Lung microvascular endothelial cell (primary cell): ENCODE data around the gene AMBP. TPM values are rescaled to one million over a fixed set of nuclear protein-coding genes. Genes with fewer than 3 reads are reported as not detected.
"Not testable (repeated sequence)": the region's sequence is repeated elsewhere in the genome, so short reads cannot be mapped to it uniquely, and the experiment has no call there.

Experiments
- DNase-seq, 2 donors: peaks; one replicate each; pipeline versions ENCODE4 v3.0.0 to v3.0.0-alpha.2; 2010; ENCODE audit warnings: low read depth in 2 of 2
- total RNA-seq: library from RNA; depleted of rRNA; stranded (reverse); fragments of >200 nt; gene quantifications from 2 replicates; pipeline ENCODE4 v1.2.1, GENCODE V29; 2014

AMBP gene
- total RNA-seq, 1 donor from 2014 or later = not detected

DNA sequence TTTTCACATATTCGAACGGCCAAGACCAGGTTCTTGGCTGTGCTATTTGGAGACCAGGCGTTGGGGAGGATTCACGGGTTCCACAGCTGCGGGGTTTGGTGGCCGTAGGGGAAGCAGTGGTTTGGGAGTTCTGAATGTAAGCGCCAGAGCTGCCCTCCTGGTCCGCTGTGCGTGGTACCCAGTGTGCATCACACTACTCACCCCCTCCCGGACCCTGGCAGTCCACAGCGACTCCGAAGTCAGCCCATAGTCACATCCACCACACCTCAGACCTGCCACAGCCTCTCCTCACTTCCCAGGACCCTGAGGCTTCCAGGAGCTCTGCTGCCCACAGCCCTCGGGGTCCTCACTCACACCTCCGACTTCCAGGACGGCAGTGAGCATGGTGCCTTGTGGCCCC lies 26.8 kb downstream of the AMBP start:
- DNase-seq = no peak

DNA sequence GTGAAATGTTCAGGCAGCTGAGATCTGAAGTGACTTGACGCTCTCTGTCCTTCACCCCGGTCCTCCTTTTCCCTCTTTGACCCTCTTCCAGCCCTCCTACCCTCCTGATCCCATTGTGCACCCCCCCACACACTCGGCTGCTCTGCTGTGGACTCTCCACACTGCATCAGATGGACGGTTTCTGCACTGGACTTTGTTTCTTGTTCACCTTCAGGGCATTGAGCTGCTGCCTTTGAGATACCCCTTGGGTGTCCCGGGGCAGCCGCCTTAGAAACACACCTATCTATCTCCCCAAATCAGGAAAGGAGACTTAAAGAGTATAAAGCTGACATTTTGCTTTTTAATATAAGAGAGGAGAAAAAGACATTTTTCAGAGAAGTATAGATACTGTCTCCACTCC lies 27.5 kb downstream of the AMBP start:
- no peak for DNase-seq

DNA sequence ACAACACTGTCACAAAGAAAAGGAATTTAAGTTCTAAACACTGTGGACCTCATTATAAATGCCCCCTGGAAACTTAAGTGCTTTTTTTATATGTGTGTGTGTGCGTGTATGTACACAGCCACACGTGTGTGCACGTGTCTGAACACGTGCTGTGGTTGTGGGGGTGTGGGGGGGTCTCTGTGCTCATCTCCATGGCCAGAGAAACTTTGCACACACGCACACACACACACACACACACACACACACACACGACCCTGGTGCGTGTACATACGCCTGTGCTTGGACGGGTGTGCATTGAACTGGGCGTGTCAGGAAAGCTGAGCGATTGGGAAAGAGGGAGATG lies 27.9 kb downstream of the AMBP start:
- no peak for DNase-seq

DNA sequence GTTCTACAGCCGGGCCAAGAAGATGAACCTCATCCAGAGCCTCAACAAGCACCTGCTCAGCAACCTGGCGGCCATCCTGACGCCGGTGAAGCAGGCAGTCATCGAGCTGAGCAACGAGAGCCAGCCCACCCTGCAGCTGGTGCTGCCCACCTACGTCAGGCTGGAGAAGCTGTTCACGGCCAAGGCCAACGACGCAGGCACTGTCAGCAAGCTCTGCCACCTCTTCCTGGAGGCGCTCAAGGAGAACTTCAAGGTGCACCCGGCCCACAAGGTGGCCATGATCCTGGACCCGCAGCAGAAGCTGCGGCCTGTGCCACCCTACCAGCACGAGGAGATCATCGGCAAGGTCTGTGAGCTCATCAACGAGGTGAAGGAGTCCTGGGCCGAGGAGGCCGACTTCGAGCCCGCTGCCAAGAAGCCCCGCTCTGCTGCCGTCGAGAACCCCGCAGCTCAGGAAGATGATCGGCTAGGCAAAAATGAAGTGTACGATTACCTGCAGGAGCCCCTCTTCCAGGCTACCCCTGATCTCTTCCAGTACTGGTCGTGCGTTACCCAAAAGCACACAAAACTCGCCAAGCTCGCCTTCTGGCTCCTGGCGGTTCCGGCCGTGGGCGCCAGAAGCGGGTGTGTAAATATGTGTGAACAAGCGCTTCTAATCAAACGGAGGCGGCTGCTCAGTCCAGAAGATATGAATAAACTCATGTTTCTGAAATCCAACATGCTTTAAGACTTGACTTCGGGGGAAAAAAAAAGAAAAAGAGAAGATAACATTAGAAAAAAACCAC lies 28.5 kb downstream of the AMBP start:
- no peak for DNase-seq

DNA sequence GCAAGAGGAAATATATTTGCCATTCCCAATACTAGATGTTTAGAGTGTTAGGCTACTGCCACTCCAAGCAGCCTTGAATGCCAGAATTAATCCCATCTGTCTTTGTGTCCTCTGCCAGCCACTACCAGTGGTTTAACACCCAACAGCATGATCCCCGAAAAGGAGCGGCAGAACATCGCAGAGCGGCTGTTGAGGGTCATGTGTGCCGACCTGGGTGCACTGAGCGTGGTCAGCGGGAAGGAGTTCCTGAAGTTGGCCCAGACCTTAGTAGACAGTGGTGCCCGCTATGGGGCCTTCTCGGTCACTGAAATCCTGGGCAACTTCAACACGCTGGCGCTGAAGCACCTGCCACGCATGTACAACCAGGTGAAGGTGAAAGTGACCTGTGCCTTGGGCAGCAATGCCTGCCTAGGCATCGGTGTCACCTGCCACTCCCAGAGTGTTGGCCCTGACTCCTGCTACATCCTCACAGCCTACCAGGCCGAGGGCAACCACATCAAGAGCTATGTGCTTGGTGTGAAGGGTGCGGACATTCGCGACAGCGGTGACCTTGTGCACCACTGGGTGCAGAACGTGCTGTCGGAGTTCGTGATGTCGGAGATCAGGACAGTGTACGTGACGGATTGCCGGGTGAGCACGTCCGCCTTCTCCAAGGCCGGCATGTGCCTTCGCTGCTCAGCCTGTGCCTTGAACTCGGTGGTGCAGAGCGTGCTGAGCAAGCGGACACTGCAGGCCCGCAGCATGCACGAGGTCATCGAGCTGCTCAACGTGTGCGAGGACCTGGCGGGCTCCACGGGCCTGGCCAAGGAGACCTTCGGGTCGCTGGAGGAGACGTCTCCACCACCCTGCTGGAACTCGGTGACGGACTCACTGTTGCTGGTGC lies 29.3 kb downstream of the AMBP start:
- DNase-seq = no peak

DNA sequence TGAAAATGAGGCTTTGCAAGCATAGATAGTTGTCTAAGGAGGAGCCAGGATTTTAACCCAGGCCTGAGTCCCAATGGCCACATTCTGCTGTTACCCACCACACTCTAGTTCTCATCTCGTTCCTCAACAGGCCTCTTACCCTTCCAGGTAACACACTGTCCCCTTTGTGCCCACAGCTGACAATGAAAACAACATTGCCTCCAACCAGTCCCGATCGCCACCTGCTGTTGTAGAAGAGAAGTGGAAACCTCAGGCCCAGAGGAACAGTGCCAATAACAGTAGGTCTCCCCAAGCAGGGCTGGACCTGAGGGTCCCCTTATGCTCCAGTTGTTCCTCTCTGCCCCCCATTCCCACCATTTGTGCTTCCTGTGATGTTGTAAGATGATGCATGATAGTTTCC lies 30.4 kb downstream of the AMBP start:
- DNase-seq = peak; percentile 9 to 54

DNA sequence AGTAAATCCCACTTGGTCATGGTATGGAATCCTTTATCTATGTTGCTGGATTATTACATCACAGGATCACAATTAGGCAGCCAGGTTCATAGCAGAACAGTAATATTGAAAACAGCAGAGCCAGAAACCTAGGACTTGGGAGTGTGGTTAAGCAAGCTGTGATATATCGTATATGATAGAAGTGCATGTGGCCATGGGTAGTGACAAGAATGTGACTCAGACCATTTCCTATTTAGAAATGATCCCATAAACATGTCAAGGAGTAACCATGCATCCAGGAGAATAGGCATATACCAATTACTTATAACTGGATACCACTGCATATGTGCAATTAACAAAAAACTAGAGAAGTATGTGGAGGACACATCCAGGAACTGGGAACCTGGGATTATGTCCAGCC lies 31.2 kb downstream of the AMBP start:
- DNase-seq = peak in 1 of 2 donors; percentile 14

DNA sequence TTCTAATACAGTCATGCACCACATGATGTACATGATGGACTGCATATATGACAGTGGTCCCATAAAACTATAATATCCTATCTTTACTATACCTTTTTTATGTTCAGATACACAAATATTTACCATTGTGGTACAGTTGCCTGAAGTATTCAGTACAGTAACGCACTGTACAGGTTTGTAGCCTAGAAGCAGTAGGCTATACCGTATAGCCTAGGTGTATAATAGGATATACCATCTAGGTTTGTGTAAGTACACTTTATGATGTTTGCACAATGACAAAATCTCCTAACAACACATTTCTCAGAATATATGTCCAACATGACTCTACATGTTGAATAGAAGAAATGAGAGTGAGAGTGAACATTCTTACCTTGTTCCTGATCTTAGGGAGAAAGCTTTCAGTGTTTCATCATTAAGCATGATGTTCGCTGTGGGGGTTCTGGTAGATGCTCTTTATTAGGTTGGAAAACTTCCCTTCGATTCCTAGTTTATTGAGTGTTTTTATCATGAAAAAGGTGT lies 31.8 kb downstream of the AMBP start:
- DNase-seq = no peak

DNA sequence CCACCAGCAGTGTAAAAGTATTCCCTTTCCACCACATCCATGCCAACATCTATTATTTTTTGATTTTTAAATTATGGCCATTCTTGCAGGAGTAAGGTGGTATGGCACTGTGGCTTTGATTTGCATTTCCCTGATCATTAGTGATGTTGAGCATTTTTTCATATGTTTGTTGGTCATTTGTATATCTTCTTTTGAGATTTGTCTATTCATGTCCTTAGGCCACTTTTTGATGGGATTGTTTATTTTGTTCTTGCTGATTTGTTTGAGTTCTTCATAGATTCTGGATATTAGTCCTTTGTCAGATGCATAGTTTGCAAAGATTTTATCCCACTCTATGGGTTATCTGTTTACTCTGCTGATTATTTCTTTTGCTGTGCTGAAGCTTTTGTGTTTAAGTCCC lies 34.4 kb downstream of the AMBP start:
- DNase-seq = not testable (repeated sequence)

DNA sequence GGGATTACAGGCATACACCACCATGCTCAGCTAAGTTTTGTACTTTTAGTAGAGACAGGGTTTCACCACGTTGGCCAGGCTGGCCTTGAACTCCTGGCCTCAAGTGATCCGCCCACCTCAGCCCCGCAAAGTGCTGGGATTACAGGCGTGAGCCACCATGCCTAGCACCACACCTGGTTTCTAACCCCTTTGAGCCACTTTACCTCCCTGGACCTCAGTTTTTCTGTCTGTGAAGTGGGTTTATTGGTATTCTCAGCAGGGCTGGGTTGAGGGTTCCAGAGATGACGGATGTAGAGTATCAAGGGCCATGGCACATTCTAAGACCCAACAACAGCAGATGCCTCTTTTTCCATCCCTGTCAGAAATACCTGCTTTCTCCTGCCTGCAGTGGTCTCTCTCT lies 38.6 kb downstream of the AMBP start:
- no peak for DNase-seq

DNA sequence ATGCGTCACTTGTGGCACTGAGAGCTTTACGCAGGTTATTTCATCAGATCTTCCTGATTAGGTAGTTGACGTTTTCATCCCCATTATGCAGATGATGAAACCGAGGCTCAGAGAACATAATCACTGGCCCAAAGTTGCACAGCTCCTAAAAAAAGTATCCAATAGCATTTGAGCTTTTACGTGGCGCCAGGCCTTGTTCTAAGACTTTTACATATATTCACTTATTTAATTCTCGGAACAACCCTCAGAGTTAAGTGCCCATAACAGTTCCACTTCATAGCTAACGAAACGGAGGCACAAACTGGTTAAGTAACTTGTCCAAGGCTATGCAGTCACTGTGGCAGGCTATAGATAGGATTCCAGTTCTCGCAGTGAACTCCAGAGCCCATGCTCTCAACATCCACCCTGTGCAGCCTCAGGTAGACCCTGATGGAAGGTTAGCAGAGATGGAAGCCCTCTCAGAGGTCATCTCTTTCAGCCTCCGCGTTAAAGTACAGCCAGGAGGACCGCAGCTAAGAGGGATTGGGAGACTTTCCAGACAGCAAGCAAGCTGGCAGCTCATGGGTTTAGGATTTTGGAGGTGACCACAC lies 39.3 kb downstream of the AMBP start:
- no peak for DNase-seq

DNA sequence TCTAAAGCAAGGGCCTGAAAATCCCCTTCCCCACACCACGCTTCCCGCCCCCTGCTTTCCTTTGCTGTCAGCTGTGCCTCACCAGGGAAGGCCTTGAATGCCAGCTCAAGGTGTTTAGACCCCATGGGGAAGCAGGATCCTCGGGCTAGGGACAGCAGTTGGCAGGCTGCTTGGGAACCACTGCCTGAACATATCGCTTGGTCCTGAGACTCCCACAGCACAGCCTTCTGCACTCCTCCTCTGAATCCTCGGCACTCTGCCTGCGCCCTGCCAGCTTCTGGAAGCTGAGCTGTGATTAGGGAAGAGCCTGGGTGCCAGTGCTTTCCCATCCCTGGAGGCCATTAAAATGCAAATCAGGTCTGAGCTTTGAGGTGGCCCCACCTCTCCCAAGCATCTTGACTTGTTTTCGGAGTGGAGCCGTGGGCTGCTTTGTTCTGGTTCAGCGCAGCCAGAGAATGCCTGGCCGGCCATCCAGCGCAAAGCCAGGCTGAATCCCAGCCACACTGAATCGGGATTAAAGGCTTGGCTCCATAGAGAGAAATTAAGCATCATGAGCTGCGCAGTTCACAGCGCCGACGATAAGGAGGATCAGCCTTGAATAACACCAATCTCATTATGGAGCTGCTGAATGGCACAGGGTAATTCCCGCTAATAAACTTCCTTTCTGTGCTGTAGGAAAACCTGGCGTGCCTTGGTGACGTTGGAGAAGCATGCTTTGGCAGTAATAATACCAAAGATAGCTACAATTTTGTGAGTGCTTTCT lies 40.0 kb downstream of the AMBP start:
- no peak for DNase-seq

DNA sequence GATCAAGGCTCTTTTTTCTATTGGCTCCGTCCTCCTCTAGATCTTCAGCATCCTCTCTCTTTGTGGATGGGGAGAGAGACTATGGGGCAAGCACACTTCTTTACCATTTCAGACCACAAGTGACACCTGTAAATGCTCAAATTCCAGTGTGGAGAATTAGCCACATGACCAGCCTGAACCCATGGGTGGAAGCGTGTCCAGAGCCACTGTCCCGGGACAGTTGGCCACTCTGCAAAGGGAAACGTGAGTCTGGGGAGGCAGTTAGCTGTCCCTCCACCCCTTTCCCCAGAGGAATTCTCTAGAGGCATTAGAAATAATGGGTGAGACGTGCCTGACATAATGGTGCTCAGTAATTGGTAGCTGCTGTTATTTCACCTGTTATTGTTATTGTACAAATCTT lies 40.9 kb downstream of the AMBP start:
- DNase-seq = no peak

DNA sequence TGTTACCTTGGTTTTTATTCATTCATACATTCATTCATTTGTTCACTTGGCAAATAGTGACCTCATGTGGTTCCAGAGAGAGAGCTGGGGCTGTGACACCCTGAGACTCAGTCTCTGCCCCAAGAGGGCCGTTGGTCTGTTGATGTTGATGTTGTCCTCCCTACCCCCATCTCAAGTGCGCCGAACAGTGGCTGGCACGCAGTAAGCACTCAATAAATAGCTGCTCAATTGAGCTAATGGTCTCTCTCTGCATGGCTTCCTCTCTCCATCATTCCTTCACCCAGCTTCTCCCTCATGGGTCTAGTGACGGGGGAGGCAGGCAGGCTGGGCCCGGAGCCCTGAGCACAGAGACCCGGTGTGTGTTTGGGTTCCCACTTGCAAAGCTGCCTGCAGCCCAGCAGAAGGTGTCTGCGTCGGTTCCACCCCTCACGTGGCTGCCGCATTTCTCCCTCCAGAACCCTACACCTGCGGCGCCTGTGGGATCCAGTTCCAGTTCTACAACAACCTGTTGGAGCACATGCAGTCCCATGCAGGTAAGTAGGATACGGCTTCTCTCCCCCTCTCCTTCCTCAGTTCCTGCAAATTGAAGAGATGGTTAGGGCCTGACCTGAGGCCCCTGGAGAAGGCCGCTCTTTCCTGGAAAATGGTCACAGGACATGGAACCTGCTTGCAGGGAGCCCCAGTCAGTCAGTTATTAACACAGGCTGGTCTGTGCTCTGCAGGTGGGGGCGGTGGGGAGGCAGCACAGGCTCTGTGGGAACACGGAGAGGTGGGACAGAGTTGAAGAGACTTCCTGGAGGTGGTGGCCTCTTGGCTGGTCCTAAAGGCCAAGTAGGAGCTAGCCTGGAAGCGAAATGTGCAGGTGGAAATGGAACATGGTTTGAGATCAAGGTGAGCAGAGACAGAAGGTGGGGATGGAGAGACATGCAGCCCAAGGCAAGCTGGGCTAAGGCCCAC lies 42.0 kb downstream of the AMBP start:
- DNase-seq = no peak

DNA sequence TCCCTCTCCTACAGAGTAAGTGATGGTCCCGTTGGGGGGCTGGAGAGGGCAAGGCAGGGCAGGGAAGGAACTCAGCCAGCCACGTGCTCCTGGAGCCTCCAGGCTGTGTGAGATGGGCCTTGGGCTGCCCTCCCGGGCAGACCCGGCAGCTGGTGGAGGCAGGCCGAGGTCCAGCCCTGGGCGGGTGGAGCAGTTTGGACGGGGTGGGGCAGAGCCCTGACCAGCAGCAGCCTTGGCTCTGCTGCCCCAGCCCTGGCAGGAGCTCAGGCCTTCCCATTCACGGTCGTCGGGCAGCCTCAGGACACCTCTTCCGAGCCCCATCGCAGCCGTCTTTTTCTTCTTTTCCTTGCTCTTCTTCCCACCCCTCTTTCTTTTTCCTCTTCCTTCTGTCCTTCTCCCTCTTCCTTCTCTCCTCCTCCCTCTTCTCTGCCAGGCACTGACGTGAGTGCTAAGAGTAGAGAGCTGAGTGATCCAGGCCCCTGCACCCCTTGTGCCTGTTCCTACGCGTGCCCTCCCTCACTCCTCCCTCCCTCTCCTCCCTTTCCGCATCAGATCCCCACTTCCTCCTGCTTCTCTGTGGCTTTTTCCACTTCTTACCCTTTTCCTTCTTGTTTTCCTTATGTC lies 42.8 kb downstream of the AMBP start:
- DNase-seq = no peak

DNA sequence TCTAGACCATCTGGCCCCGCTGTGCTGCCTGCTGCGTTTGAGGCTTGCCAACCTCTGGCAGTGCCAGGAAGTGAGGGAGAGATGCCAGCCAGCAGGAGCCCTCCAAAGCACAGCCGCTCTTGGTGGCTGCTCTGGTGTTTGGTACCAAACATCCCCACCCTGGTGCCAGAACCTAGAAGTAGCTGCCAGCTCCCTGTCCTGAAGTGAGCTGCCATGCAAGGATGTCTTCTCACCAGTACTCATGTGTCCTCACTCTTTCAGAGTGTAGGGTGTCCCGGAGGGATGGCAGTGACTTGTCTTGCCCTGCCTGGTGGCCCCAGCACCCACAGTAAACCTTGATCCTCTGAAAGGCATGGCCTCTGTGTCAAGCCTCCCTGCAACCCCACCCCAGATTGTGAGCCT lies 43.4 kb downstream of the AMBP start:
- DNase-seq = no peak

DNA sequence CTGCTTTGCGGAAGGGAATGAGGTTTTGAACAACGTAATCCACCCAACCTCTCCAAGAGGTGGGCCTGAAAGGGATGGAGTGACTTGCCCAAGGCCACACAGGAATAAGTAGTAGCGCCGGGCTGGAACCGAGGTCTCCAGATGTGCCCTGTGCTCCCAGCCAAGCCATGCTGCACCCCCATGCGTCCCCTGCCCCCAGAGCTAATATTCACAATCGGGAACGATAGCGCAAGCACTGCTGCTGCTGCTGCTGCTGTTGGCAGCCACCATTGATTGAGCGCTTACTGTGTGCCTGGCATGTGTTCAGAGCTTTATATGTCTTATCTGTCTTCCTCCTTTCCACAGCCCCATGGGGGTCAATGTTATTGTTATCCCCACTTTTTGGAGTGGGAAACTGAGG lies 43.9 kb downstream of the AMBP start:
- no peak for DNase-seq

DNA sequence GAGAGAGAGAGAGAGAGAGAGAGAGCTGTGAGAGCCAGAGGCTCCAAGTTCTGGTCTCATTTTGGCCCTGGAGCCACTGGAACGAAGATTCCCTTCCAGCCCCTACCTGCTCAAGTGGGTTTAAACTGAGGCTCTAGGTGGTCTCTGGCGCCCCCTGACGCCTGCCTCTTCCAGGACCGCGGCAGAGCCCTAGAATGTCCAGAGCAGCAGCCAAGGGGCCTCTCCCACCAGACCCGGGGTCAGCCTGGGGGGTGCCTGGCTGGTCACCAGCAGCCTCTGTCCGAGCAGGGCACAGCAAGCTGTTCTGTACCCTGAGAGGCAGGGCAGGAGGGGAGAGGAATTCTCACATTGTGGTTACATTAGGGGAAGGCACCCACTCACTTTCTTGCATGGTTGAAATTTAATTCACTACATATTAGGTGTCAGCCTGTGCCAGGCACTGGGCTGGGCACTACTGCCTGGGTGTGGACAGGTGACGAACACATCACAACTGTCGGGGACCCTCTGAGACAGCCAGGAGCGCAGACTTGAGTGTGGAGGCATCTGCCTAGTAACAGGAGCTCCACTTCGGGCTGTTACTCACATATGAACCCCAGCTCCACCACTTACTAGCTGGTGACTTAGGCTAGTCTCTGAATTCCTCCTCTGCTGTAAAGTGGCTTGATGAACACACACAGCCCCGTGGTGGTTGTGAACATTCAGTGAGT lies 44.5 kb downstream of the AMBP start:
- peak; percentile 34 to 64 for DNase-seq
